CMK (cell line): Measurements from ENCODE around the gene CNKSR3.

Experiments
- DNase-seq: peaks from one replicate; pipeline ENCODE4 v3.0.0-alpha.2; 2010; ENCODE audit warnings: low read depth

Gene CNKSR3

DNA sequence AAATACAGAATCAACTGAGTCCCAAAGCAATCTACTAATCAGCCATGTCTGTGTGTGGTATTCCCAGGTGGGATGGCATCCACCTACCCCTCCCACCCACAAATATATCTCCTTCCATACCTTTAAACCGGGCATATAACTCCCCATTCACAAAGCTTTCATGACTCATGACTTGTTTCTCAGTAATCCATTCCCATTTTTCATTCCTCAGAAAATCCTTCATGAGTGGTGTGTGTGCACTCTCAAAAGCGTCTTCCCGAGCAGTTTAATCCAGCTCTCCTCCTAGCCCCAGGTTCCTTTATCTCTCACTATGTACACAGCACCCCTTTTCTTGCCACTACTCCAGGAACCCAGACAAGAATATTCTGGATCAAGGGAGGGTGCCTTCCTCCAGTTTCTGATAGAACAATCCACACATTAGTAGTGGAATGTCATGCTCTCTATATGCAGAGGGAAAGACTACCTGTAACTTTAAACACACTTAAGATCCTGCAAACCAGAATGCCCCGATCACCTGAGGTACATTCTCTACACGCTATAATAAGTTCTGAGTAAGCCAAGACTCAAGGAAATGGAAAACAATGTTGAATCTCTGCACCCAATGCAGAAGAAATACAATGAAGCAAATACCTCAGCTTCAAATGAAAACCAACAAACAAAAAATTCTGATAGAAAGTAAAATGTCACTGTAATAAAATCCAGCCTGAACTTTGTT, 98.2 kb downstream of the CNKSR3 start:
- no peak for DNase-seq

DNA sequence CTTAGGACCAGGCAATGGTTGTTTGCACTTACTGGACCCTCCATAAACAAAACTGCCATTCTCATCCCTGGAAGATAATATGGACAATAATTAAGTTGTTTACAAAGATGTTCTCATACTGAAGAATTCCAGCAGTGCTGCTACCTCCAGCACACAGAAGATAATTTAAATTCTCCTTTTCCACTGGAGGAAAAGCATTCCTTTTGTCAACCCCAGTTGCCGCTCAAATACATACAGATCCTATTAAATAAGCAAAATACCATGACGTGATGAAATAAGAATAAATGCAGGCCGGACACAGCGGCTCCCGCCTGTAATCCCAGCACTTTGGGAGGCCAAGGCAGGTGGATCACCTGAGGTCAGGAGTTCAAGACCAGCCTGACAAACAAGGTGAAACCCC, 99.4 kb downstream of the CNKSR3 start:
- DNase-seq: no peak

- DNase-seq: no peak
These were observed 99.8 kb downstream of the CNKSR3 start for GRCh38 chr6:154410619-154411072.

GRCh38 chr6:154408891-154409500, 101.5 kb downstream of the CNKSR3 start:
- no peak for DNase-seq

- DNase-seq: no peak
These were observed 103.0 kb downstream of the CNKSR3 start for GRCh38 chr6:154407440-154407839.

DNA sequence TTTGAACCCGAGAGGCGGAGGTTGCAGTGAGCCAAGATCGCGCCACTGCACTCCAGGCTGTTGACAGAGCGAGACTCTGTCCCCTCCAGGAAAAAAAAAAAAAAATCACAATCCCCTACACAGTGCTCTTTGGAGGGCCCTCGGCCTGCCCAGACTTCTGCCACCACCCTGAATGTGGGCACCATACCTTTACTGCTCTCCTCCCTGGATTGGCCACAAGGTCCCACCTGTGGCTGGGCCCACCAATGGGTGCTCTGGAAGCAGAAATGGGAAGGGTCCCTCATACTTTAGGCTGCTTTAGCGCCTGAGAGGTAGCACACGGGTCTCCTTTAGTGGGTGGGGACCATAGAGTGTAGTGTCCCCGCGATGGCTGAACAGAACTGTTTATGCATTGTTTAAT, 103.6 kb downstream of the CNKSR3 start:
- DNase-seq: no peak

DNA sequence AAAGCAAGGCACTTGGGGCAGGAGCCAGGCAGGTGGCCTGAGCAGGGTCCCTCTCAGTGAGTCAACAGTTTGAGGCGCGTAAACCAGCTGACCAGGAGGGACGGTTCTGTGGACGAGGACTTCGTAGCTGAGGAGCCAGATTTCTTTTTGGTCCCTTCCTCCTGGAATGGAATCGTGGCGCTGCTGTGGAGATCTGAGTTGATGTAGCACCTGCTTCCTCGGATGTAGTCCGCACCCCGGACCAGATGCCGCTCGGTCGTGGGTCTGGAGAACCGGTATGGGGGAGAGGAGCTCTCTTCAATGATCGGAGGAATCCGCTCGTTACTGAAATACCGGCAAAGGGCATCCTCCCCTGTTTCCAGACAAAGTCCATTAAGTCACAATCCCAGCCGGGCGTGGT, 104.2 kb downstream of the CNKSR3 start:
- DNase-seq: no peak

GRCh38 chr6:154404791-154405400, 105.6 kb downstream of the CNKSR3 start:
- no peak for DNase-seq

- DNase-seq: no peak
These were observed 106.7 kb downstream of the CNKSR3 start for GRCh38 chr6:154403788-154404187.

DNA sequence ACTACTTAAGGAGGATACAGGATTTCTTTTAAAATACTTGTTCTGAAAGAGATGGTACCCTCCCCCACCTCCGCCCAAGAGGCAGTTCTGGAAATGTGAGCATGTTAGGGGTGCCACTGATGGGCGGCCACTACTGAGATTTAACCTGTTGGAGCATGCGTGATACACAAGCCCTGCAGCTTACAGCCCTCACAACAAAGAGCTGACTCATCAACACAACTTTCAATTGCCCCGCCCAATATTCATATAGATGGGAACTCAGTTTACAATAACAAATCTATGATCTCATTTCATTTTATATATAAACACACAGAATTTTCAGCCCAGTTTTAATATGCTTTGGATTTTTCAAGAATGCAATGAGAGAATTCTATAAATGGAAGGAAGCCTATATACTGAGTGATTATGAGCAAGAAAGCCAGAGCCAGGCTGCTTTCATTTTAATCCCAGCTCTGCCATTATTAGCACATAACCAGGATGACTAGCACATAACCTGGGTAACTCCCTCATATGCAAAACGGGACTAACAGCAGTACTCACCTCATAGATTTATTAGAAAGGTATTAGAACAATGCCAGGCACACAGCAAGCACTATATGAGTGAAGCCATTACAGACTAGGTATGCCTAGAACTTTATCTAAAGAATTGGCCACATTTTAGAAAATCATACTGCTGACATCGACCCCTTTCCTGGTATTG, 108.3 kb downstream of the CNKSR3 start:
- no peak for DNase-seq

DNA sequence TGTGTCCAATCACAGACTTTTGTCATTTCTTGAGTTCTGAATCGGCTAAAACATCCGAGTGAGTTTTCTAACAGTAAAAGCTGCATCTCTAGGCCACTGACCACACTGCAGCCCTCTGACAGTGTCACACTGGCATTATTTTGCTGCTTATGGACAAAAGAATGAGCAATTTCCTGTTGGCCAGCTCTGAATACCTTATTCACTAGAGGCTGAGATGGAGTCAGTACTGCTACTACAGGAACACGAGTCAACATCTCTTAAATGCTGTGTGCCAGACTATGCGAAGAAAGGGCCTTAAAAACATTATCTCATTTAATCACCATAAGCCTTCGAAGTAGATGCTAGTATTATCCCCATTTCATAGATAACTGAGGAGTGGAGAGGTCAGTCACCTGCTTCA, 111.4 kb downstream of the CNKSR3 start:
- DNase-seq: no peak

- no peak for DNase-seq
These were observed 112.8 kb downstream of the CNKSR3 start for GRCh38 chr6:154397491-154398195.

- DNase-seq: no peak
These were observed 114.6 kb downstream of the CNKSR3 start for GRCh38 chr6:154395878-154396277.

DNA sequence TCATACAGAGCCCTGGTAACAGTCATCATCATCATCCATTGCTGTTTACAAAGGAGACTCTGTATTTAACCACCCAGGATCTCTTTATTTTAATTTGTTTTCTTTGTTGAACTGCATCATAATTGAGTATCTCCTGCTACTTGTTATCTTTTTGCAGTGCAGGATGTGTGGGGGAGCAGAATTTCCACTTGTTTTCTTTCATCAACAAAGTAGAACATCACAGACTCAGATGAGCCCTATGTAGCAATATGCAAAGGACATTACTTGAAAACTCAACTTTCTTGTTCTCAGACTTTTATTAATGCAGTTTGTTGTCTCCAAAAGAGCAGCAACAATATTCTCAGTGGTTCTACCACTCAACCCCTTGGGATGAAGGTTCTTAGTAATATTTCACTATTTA, 115.2 kb downstream of the CNKSR3 start:
- DNase-seq: no peak

DNA sequence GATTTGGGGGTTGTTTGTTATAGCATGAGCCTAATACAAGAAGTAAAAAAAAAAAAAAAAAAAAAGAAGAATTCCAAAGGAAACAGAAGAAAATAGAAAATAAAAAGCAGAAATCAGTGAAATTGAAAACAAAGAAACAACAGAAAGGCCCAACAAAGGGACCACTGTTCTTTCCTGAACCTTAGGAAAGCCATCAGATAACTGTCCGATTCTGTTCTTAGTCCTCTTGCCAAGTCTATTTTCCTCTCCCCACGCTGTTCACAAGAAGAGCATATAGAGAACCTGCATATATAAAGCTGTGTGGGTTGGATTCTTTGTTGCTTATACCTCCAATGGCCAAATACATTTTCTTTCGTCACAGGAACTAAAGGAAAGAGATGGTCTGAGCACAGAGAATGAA, 115.9 kb downstream of the CNKSR3 start:
- no peak for DNase-seq

GRCh38 chr6:154390034-154390433, 120.5 kb downstream of the CNKSR3 start:
- DNase-seq: no peak

DNA sequence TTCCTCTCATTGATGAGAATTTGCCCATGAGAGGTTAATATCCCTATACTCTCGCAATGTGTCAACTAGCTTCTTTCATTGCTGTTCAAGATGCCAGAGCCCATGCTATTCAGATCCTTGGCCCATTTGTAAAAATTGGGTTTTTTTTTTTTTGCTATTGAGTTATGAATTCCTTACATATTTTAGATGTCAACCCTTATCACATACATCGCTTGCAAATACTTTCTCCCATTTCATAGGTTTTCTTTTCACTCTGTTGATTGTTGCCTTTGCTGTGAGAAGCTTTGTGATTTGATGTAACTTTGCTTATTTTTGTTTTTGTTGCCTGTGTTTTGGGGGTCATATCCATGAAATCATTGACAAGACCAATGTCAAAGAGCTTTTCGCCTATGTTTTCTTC, 121.7 kb downstream of the CNKSR3 start:
- no peak for DNase-seq

DNA sequence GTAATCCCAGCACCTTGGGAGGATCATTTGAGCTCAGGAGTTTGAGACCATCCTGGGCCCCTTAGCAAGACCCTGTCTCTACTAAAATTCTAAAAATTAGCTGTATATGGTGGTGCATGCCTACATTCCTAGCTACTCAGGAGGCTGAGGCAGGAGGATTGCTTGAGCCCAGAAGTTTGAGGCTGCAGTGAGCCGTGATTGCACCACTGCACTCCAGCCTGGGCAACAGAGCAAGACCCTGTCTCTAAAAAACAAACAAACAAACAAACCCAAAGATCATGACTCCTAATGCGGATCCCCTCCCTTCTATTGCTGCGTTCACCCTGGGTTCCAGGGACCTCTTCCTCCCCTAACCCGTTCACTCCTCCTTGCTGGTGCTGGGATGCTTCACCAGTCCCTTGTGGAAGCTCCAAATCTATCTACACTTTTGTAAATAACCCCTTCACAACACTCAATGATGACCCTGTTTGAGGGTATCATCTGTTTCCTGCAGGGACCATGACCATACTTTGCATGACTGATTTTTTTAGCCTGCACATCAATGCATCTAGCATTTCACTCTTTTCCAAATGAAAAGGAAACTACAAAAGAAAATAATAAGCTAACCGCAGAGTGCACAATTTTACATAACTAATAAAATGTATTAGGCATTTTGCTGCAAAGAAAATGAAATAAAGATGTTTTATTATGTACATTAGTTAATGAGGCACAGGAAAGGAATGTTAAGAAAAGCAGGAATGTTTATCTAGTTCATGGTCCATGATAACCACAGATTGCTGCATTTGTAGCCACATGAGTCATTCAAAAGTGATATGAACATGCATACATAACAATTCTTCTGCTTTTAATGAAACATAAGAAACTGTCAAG, 123.4 kb downstream of the CNKSR3 start:
- no peak for DNase-seq

DNA sequence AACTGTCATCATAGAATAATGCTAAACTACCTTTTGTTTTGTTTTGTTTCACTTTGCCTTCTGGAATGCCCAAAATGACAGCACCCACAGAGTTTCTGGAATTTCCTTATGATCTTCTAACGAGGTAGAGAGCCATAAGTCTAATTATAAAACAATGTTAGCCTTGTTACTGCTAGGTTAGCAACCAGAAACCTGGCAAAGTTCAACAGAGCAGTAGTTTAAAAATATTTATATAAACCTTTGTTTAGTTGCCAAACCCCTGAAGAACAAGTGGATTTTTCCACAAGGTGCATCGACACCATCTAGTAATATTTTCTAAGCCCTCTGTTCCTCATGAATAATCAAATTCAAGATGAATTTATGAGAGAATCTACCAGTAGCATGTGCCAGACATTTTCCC, 126.3 kb downstream of the CNKSR3 start:
- no peak for DNase-seq

DNA sequence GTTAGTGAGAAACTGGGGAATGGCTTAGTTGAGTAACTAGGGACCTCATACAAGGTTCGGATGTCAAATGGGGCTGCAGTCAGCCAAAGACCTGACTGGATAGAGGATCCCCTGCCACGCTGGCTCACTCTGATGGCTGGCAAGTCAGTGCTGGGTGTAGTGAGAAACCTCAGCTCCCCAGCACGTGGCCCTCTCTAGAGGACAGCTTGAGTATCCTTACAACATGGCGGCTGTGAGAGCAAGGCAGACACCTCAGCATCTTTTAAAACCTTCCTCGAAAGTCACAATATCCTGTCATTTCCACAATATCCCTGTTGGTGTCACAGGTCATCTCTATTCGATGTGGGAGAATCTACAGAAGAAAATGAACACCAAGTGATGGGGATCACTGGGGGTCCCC, 127.2 kb downstream of the CNKSR3 start:
- DNase-seq: no peak

DNA sequence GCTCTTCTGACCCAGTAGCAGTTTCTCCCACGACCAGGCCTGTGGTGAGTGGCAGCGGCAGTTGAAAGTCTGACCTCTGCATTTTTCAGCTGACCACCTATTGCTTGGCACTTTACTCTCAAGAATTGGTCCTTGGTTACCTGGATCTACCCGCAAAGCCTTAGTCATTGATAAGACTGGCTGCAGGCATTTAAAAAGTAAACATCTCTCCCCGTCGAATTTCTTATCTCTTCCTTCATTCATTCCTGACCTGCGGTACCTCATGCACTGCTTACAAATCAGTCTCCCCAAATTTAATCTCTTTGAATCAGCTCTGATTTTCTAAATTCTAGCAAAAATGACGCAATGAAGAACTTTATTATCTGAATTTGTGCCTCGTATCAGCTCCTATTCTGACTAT, 127.7 kb downstream of the CNKSR3 start:
- no peak for DNase-seq
